HG02938 (cell line): ENCODE results near the gene BBIP1.
"Not testable (repeated sequence)": the region's sequence is repeated elsewhere in the genome, so short reads cannot be mapped to it uniquely, and the experiment has no call there.

Source experiments
- ATAC-seq: cut with Tn5 transposase; IDR thresholded peaks from one replicate; pipeline ENCODE4 v1.9.1; 2021; ENCODE audit warnings: mild to moderate bottlenecking, moderate library complexity; ENCODE audit not compliant: unreplicated experiment

The BBIP1 gene

DNA sequence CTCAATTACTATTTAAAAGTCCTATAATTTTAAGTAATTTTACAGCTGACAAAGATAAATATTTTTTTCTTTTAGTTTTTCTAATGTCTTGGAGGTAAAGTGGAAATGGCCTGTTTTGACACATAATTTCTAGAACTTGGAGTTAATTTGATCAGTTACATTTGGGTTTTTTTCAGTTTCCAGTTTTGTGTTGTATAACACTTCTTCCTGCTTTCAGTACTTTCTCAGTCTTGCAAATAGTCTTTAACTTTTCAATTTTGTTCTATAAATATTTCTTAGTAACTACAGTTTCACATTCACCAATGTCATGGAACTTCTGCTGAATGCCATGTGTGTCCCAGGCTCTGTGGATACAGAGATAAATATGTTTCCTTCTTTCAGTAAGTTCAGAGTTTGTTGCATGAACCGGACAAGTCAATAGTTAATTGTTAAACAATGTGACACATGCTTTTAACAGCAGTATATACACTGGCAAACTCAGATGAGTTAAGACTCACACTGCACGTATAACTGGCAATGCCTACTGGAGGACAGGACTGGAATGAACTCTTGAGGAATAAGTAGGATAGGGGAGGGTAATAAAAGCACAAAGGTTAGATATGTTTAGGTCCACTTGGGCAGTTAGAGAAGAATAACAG lies 5.0 kb upstream of the BBIP1 start:
- ATAC-seq = peak; percentile 18

DNA sequence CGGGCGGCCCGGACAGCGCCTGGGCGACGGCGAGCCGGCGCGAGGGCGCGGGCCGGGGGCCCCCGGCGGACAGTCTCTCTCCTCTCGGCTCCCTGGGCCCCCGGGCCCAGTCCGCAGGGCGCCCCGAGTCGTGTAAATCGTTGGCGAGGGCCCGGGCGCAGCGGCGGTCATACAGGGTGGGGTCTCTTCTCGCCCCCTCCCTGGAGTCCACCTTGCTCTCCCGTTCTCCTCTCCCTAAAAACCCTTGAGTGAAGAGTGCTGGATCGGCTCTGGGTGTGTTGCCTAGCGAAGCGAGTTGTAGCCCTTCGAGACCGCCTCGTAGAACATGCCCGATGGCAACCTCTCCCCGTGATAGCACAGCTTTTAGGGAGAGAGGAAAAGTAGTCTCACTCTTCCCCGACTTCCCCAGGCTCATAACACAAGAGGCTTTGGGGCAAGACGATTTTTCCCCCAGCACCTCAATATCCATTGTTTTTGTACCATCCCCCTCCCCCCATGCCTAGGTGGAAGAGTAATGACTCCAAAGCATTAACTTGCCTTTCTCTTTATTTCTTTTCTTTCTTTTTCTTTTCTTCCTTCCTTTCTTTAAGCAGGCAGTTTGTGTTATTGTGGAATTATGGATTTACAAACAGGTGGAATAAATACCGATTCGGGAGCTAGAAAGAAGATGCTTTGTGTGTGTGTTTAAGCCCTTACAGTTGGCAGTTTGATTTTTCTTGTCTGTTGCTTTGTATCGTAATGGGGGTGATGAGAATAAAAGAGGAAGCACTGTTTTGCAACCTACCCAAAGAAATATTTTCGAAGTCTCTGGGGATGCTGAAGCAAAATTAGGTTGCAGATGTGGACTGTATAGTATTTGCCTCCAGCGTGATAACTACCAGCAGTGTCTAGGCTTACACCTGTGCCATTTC lies 1.2 kb upstream of the BBIP1 start:
- ATAC-seq = peak; percentile 31

DNA sequence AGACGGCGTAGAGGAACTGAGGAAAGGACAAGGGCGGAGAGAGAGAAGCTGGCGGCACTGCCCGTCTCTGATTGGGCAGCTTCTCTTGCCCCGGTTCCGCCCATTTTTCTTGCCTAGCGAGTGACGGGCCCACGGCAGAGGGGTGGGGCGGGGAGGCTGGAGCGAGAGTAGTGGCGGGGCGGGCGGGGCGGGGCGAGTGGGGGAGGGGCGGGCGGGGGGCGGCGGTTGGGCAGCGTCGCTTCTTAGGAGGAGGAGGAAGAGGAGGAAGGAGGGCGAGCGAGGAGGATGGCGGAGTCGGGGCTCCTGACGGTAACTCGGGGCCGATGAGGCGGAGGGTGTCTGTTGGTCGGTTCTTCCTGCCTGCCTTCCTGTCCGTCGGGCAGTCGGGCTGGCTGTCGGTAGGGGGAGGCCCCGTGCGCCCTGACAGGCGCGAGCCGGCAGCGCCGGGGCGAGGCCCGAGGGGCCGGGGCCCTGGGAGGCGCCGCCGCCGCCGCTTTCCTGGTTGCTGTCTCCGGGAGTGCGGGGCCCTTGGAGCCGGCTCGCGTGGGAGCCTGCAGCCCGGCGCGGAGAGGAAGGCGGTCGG lies 460 bp upstream of the BBIP1 start, which contains the start of gene SHOC2:
Gene SHOC2, plus strand, starts transcription at position 256 of the 583 bp plus-strand sequence. CDS start 44,755 bp downstream, outside the sequence.
- ATAC-seq = peak; percentile 1

DNA sequence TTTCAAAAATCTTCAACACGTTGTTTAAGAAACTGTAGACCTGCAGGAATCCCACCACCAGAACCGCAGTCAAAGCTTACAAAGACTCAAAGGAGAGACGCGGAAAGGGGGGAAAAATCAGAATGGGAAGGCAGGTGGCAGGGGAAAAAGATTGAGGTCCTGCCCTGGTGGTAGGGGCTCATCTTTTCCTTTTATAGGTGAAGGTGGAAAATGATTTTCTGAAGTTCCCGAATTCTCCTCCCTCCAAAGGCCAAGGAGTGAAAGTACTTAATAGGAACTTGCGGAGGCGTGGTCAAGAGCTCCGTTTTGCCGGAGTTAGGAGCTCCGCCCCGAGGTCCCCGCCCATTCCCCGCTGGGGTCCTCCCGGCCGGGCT lies 724 bp downstream of the BBIP1 start:
- no peak for ATAC-seq

DNA sequence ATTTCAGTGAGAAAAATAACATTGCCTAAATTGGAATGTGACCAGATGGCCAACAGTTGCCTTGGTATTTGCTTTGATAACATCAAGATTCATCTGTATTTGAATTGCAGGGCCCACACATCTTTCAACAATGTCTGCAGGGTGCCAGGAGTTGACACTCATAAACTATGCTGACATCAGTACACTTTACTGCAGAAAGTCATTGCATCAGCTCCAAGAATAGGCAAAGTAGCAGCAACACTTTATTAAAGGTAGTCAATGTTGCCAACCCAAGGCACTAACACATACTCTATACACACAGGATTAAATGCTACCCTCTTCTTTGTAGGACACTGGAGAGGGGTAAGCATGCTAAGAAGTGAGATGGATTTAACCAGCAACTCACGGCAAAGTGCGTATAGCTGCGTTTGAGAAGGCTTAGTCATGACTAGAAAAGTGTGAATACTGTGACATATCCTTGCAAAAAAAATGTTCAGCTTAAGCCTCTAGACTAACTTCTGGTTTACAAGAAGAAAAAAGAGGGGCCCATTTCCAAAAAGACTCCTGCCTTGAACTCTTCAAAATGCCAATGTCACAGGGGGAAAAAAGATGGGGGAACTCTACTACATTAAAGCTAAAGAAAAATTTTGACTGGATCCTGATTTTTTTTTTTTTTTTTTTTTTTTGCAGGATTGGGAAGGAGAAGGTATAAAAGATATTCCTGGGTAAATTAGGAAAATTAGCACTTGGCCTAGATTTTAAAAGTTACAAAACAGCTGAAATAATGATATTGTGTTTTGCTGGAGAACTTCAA lies 2.2 kb downstream of the BBIP1 start:
- no peak for ATAC-seq

DNA sequence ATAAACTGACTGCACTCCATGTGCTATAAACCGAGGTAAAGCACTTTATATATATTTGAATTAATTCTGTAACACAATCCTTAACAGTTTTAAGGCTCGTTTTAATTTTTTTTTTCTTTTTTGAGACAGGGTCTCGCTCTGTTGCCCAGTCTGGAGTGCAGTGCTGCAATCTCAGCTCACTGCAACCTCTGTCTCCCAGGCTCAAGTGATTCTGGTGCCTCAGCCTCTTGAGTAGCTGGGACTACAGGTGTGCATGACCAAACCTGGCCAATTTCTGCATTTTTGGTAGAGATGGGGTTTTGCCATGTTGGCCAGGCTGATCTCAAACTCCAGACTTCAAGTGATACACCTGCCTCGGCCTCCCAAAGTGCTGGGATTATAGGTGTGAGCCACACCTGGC lies 3.4 kb downstream of the BBIP1 start:
- not testable (repeated sequence) for ATAC-seq

DNA sequence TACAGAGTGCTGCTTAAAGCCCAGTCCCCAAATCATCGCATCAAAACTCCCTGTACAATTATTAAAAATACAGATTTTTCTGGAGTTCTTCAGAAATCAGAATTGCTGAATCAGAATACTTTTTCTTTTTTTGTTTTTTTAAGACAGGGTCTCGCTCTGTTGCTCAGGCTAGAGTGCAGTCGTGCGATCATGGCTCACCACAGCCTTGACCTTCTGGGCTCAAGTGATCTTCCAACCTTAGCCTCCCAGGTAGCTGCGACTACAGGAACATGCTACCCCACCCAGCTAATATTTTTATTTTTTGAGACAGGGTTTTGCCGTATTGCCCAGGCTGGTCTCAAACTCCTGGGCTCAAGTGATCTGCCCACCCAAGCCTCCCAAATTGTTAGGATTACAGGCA lies 3.9 kb downstream of the BBIP1 start:
- ATAC-seq = no peak

DNA sequence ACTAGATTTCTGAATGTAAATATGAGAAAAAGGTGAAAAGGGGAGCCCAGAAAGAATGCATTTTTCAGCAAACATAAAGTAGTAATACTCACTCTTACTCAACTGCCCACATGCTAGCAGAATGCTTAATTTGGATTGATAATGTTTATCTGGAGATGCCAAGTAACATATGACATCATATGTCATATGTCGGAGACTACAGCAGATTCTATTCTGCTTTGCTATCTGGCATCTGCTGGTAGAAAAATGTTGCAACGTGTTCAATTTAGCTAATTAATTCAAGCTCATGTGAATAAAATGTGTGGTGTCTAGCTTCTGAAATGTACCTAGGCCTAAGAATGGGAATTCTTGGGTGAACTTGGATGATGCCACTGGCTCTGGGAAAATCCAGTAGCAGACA lies 4.5 kb downstream of the BBIP1 start:
- ATAC-seq = no peak

DNA sequence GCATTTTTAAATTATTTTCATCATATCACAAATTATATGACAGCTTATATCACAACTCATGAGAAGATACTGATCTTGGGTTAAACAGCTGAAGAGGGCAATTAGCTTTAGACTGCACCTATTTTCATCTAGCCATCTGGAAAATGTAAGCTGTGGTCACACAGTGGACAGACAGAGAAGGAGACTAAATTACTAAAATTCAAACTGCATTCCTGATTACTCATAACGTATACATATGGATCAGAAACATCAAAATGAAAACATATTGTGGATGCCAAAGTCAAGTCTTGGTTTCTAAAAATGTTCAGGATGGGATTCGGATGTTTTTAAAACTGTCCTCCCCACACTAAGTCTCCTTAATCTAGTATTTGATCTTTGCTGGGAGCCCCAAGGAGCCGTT lies 6.6 kb downstream of the BBIP1 start:
- no peak for ATAC-seq

DNA sequence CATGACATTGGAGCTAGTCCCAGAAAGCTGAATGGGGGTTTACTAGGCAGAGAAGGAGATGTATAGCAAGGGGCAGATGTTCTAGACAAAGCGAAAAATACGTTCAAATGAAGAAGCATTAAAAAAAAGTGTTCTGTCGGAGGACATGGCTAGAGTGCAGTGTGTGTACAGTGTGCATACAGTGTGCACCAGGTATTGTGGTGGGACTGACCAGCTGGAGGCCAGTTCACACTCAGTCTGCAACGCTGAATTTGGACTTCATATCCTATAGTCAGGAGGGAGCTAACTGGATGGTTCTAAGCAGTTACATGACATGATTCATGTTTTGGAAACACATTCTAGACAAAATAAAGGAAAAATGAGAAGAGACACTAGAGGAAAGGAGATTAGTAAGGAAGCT lies 8.8 kb downstream of the BBIP1 start:
- ATAC-seq = no peak

DNA sequence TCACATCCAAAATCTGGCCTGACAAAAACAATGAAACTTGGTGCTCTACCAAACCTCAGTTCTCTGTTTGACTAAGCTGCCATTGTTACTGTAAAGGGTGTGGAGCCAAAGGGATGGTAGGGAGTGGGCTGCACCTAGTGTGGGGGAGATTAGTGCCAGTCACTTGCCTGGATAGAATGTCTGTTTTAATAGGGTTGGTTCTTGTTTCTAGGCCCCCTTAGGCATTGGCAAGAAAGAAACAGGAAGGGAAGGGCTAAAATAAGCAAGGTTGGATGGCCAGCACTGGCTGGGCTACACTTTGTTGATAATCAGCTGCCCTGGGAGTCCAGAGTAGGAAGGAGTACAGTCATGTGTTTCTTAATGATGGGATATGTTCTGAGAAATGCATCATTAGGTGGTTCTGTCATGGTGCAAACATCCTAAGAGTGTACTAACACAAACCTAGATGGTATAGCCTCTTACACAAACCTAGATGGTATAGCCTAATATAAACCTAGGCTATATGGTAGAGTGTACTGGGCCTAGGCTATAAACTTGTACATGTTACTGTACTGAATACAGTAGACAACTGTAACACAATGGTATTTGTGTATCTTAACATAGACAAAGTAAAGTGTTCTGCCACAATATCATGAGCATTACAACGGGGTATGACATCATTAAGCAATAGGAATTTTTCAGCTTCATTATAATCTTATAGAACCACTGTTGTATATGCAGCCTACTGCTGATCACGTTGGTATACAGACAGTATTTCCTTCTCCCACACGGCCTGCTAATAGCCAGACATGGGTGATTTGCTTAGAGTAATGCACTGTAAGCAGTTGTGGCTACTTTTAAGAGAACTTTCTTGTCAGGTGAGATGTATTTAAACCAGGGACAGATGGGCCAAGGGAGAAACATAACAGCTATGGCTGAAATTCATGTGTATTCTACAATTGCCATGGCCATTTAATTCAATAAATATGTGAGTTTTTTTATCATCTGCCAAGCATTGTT lies 15.4 kb downstream of the BBIP1 start:
- ATAC-seq = no peak

DNA sequence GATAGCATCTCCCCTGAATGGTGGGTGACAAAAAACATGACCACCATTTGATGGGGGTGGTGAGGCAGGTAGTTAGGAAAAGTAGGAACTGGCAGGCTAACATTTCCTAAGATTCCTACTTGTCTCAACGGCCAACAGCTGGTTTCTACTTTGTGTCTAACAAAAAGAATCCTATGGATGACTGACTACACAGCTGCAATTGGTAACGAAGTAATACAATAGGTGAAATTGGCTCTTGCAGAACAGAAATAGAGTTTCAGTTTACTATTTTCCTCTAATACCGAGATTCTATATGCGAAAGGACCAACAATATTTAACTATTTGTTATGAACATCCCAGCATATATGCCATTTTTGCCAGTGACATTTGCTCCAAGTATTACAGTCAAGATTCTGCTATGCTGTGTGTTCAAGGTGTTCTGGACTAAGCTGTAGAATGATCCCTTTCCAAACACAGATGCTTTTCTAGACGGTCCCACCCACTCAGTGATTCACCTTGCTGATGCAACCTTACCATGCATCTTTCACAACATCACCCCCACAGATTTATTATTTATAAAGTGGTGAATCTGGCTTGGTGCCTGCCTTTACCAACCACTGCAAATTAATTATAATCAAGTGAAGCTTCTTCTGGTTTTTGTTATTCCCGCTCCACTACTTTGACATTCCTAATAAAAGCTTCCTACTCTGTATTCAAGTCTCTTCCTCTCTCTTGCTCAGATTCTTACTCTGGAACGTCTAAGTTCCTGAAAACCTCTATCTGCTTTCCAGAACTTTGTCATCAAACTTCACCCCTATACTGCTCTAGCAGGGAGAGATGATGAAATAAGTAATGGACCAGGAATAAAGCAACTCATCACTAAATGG lies 16.8 kb downstream of the BBIP1 start:
- no peak for ATAC-seq

DNA sequence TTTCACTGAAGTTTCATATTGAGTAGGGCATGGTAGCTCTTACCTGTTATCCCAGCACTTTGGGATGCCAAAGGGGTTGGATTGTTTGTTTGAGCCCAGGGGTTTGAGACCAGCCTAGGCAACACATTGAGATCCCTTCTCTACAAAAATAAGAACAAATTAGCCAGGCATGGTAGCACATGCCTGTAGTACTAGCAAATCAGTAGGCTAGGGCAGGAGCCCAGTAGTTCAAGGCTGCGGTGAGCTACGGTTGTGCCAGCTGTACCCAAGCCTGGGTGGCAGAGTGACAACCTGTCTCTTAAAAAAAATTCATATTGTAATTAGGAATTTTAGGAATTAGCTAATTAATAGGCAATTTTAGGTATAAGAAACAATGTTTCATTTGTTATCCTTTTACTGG lies 18.0 kb downstream of the BBIP1 start:
- ATAC-seq = no peak

DNA sequence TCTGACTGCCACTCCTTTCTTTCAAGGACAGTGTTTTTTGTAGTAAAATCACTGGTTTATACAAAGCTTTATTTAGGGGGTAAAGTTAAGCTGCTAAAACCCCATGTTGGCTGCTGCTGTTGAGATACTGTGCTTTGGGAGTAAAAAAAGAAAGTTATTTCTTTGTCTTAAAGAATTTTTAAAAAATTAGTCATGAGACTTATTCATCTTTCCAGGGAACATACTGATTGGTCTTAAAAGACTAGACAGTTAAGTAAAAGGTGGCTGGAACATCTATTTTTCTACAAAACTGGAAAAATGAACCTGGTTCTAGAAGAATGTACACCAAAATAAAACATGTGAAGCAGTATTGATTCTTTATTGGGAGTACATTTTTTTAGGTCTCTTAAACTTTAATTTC lies 20.6 kb downstream of the BBIP1 start:
- ATAC-seq = no peak

DNA sequence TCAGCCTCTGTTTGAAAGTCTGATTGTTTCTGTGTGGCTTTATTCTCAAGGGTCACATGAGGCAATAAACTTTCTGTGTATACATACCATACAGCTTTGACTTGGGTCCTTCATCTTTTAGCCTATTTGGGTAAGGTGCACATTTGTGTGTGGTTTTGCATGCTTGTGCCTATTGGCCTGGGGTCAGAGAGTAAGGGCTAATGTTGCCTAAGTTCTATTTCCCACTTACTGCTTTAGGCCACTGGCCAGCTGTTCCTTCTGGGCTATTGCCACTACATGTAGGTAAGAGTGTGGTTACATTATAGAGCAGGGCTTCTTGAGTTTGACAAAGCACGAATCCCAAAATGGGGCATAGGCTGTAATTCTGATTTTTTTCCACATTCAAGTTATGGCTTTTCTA lies 21.8 kb downstream of the BBIP1 start:
- ATAC-seq = no peak

DNA sequence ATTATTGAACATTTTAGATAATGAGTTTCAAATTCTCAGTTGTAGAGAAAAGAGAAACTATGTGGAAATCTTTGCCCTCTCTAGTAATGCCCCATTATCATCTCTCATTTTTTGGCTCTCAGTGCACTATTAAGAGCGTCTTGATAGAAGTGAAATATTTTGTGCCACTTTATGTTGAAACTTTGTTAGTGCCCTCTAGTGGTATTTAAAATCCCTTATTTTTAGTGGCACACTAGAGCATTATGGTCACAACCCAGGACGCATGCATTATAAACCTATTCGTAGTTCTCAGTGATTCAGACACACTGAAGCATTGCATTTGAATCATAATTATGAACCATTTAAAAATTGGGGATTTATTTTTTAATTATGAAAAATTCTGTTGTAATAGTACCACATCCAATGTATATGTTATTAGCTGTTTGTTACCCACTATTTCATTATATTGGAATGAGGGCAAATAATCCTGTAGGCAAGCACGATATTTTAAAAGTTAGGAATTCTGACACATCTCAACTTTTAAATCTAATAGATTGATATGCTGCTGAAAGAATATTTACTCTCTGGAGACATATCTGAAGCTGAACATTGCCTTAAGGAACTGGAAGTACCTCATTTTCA lies 25.3 kb downstream of the BBIP1 start:
- ATAC-seq = peak; percentile 89

DNA sequence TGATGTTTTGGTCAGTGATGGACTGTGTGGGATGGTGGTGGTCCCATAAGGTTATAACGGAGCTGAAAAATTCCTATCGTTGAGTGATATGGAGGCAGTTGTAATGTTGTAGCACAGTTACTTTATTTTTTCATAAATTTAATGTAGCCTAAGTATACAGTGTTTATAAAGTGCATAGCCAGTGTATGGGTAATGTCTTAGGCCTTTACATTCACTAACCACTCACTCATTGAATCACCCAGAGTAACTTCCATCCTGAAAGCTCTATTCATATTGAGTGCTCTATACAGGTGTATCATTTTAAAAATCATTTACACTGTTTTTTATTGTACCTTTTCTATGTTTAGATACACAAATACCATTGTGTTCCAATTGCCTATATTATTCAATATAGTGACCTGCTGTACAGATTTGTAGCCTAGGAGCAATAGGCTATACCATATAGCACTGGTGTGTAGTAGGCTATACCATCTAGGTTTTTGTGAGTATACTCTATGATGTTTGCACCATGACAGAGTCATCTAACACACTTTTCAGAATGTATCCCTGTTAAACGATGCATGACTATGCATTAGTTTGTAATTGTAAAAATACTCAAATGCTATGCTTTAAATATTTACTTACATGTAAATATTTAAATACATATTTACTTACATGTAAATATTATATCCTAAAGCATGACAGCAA lies 26.2 kb downstream of the BBIP1 start:
- no peak for ATAC-seq

DNA sequence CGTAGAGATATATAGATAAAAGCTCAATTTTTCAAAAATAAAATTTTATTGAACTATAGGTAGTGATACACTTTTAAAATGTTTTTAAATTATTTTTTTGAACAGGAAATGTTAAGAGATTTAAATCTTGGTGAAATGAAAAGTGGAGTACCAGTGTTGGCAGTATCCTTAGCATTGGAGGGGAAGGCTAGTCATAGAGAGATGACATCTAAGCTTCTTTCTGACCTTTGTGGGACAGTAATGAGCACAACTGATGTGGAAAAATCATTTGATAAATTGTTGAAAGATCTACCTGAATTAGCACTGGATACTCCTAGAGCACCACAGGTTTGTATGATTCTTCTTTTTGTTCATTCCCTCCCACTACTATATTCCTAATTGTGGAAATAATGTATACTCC lies 31.4 kb downstream of the BBIP1 start:
- ATAC-seq = no peak
